ENCODE results near the gene PSME2.

DNA sequence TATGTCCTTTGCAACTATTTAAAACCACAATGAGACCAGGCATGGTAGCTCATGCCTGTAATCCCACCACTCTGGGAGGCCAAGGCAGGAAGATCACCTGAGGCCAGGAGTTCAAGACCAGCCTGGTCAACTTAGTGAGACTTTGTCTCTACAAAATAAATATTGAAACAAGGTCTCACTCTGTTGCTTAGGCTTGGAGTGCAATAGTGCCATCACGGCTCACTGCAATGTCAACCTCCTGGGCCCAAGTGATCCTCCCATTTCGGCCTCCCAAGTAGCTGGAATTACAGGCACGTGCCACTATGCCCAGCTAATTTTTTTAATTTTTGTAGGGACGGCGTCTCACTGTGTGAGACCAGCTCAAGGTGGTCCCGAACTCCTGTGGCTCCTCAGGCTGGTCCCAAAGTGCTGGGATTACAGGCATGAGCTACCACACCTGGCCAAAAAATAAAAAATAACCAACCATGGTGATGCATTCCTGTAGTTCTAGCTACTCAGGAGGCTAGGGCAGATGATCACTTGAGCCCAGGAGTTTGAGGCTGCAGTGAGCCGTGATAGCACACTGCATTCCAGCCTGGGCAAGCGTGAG, 16.9 kb downstream of the PSME2 start:
- TF ChIP-seq, protein P1, sequence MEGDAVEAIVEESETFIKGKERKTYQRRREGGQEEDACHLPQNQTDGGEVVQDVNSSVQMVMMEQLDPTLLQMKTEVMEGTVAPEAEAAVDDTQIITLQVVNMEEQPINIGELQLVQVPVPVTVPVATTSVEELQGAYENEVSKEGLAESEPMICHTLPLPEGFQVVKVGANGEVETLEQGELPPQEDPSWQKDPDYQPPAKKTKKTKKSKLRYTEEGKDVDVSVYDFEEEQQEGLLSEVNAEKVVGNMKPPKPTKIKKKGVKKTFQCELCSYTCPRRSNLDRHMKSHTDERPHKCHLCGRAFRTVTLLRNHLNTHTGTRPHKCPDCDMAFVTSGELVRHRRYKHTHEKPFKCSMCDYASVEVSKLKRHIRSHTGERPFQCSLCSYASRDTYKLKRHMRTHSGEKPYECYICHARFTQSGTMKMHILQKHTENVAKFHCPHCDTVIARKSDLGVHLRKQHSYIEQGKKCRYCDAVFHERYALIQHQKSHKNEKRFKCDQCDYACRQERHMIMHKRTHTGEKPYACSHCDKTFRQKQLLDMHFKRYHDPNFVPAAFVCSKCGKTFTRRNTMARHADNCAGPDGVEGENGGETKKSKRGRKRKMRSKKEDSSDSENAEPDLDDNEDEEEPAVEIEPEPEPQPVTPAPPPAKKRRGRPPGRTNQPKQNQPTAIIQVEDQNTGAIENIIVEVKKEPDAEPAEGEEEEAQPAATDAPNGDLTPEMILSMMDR (IDR thresholded peaks at IDR 0.05; ENCODE audit: insufficient read depth, low read depth, low read length) = no peak
- TF ChIP-seq EZH2 (IDR thresholded peaks at IDR 0.05; ENCODE audit: insufficient read depth, low read length) = no peak

All from astrocyte (in vitro differentiated cells and primary cell).